NCI-H1092 treated with DMSO at 0.1 percent for 48 hours (cell line): ENCODE data around the gene KIAA0930.
"Not testable (repeated sequence)": the region's sequence is repeated elsewhere in the genome, so short reads cannot be mapped to it uniquely, and the experiment has no call there.

Experiments used
- DNase-seq: peaks from one replicate; lab custom pipeline; 2025; lab: John Stamatoyannopoulos, UW

The KIAA0930 gene

DNA sequence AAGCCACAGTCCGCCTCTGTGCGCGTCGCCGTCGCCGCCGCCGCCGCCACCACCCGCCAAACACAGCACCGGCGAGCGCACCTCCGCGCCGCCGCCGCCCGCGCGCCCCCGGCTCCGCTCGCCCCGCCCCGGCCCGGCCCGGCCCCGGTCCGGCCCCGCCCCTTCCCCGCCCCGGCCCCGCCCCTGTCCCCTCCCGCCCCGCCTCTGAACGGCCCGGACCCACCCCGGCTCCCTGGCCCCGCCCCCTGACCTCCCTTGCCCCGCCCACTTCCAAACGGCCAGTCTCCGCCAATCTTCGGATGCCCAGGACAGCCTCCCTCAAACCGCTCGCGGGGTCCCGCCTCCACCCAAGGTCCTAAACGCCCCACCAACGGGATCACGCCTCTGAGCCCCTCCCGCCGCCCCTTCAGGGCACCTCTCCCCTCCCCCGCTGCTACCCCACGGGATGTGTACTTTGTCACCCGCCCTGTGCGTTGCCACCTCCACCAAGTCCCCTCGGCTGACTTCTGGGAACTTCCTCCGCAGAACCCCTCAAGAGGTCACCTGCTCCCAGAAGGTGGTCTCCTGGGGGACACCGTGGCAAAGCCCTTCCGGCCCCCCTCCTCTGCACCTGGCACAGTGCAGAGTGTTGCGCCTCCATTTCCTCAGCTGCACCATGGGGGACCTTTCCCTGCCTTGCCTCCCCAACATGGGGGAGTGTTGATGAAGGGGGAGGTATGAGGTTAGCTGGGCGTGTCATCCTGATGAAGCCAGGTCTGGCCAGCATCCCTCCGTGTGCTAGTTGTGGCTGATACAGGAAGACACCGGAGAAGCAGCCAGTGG lies at the start of gene KIAA0930:
Gene KIAA0930 (minus strand): TSS at position 85 of the 822 bp plus-strand sequence. CDS start 191 bp downstream, outside the sequence.
- DNase-seq, result no peak

DNA sequence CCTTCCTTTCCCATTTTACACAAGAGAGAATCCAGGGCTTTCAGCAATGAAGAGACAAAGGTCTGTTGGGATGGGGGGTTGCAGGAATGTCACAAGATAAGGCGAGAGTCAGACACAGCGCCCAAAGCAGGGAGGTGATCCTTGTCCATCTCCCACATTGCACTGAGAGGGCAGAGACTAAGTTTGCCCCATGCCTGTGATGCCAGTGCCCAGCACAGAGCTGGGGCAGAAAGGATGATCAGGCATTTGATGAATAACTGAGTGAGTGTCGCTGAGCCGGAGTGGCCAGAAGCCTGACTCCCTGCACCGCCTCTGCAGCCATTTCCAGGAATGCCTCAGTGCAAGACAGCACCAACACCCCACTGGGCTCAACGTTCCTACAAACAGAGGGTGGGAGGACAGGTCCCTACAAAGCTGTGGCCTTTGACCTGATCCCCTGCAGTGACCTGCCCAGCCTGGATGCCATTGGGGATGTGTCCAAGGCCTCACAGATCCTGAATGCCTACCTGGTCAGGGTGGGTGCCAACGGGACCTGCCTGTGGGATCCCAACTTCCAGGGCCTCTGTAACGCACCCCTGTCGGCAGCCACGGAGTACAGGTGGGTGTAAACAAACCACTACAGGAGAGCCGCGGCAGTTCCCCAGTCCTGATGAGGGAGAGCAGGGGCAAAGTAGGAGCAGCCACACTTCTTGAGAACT lies 46.3 kb upstream of the KIAA0930 start:
- no peak for DNase-seq

DNA sequence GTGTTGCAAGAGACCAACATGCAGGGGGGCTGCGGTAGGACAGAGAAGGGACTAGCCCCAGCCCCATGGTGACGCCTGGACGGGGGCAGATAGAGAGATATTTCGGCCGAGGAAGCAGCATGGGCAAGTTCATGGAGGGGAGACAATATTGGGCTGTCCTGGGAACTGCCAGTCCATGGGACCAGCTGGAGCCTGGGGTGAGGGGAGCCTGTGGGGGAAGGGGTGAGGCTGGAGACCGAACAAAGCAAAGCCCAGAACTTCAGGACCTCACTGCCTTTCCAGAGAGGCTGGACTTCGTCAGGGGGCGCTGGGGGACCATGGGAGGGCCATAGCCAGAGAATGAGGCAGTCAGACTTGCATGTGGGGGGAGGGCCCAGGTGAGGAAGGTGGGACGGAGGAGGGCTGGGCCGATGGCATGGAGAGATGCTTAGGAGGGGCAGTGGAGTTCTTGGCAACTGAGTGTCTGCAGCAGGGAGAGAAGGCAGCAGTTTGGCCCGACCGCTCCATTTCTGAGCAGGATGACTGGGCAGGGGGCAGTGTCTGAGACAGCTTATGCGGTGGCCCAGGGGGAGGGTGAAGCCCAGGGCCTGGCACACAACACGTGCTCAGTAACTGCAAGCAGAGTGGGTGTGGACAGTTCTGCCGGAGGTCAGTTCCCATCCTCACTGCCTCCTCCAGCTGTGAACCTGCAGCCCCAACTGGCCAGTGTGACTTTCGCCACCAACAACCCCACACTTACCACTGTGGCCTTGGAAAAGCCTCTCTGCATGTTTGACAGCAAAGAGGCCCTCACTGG lies 44.8 kb upstream of the KIAA0930 start:
- DNase-seq, result peak; percentile 4

DNA sequence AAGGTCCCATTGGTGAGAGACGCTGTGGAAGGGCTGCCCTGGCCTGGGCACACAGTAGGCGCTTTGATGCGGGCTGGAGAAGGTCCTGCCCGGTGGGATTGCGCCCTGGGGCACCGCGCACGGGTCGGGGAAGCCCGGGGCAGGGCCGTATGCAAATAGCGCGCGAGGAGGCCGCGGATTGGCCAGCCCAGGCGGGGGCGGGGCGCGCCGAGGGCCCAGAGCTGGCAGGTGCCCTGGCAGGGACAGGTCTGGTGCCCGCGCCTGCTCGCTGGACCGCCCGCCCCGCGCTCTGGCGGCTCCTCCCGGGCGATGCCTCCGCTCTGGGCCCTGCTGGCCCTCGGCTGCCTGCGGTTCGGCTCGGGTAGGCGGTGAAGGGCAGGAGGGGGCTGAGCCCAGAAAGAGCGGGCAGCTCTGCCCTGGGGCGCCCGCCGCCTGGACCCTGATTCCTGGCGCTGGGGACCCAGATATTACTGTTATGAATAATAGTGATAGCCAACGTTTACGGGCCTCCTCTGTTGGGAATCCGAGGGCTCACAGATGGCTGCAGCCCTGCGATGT lies 44.1 kb upstream of the KIAA0930 start, which contains the start of gene UPK3A:
Gene UPK3A (plus strand): TSS at position 245 of the 558 bp plus-strand sequence. CDS start 65 bp downstream, at position 310.
- peak; percentile 8 for DNase-seq

DNA sequence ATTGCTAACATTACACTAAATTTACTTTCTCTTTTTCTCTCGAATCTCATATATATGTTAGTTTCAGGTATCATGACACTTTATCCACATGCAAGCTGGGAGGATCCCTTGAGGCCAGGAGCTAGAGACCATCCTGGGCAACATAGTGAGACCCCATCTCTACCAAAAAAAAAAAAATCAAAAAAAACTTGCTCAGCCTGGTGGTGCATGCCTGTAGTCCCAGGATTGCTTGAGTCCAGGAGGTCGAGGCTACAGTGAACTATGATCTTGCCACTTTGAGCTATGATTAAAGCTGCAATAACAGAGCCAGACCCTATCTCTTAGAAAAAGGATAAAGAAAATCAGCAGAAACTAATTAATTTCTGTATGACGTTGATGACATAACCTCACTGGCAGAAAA lies 40.3 kb upstream of the KIAA0930 start:
- DNase-seq, result no peak

DNA sequence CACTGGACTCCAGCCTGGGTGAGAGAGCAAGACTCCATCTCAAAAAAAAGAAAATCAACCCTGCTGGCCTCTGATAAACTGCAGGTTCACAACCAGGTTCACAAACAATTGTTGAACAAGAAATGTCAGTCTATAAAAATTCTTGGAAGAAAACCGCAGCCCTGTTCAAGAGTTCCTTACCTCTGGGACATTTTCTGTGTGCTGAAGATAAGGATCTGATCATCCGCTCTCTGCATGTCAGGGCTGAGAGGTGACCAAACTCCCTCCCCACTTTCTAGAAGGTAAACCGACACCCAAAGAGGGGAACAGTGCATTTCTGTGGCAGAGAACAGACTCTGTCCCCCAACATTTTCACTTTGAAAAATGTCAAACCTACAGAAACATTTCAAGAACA lies 39.9 kb upstream of the KIAA0930 start:
- DNase-seq, result no peak

DNA sequence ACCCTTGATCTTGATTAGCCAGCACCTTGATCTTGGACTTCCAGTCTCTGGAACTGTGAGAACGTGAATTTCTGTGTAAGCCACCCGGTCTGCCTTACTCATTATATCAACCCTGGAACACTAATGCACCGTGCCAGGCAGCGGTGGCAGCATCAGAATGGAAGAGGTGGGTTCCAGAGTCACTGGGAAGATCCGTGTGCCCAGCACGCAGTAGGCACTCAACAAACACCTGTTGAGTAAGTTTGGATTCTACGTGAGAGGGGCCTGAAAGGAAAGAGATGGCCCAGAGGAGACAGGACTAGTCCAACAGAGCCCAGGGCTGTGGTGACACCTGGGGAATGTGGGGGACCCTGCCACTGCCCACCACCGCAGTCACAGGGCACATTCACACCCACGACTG lies 37.4 kb upstream of the KIAA0930 start:
- no peak for DNase-seq

DNA sequence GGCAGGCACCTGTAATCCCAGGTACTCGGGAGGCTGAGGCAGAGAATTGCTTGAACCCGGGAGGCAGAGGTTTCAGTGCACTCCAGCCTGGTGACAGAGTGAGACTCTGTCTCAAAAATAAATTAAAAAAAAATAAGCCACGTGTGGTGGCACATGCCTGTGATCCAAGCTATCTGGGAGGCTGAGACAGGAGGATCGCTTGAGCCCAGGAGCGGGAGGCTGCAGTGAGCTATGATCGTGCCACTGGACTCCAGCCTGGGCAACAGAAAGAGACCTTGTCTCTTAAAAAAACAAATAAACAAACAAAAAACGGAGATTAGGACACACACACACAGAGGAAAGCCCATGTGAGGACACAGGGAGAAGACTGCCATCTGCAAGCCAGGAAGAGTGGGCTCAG lies 37.0 kb upstream of the KIAA0930 start:
- not testable (repeated sequence) for DNase-seq

DNA sequence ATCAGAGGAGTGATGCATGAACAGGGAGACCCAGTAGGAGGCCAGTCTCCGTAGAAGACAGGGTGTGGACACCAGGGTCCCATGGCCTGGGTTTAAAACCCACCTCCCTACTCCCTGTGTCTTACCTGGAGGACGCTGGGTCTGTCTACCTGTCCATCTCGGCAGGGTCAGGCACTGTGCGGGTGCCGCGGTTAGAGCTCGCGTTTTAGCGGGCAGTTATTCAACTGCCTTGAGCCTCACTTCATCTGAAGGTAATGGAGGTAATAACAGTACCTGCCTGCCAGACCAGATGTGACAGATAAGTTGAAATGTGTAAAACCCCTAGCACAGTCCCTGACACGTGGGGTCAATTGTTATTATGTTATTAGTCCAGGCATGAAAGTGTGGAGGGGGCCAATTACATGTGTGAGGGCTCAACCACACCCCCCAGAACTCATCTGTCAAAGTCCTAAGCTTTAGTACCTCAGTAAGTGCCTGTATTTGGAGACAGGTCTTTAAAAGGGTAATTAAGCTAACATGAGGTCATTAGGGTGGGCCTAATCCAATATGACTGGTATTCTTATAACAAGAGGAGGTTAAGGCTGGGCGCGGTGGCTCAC lies 35.9 kb upstream of the KIAA0930 start:
- no peak for DNase-seq

DNA sequence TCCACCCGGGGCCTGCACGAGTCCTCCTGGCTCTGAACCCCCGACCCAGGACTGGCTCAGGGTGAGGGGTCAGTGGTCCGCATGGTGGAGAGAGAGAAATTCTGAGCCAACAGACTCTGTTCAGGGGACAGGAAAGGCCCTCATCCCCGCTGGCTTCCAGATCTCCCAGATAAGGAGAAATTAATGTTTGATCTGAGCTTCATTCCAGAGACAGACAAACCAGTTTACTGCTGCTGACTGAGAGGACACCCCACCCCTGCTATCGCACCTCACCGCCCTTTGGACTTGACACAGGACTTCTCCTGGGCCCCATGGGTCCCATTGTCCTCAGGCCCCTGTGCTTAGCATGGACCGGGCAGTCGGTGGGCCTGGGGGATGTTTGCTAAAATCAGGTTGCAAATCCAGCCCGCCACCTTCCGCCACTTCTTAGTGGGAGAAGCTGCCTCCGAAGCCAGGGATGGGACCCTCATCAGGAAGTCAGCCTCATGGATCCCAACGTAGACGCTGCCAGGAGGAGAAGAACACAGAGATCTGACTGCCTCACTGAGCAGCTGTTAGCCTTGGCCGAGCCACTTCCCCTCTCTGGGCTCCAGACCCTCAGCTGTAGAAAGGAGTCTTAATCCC lies 32.9 kb upstream of the KIAA0930 start:
- no peak for DNase-seq

DNA sequence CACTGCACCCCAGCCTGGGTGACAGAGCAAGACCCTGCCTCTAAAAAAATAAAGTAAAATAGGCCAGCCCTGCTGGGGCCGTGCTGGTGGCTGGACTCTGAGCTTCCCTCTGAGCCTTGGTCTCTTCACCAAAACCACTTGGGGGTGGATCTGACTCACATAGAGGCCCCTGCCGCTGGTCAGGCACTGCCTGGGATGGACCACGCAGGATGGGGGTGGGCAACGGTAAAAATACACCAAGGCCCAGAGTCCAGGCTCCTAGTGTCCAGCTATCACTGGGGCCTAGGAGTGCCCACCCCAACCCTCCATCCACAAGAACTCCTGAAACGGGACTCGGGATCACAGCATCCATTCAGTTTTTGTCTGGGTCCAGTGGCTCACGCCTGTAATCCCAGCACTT lies 31.8 kb upstream of the KIAA0930 start:
- DNase-seq, result no peak

DNA sequence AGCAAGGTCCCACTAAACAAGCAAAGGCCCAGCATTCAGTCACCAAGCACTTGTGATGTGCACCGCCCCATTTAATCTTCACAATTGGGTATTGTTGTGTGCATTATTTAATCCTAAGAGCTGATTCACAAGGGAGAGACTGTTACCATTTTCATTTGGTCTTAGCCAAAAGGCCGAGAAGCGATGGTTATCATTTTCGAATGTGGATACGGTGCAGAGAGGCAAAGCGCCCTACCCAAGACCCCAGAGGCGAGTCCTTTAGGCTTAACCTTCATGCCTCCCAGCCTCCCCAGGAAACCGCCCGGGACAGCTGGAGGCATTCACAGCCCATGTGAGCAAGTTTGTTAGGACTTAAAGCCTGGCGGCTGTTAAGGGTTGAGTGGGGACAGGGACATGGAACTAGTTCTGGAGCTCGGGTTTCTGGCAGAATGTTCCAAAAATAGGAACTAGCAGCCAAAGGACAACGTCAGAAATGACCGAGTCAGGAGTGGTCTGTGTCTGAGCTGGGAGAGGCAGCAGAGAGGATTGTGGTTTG lies 31.0 kb upstream of the KIAA0930 start:
- DNase-seq, result no peak

DNA sequence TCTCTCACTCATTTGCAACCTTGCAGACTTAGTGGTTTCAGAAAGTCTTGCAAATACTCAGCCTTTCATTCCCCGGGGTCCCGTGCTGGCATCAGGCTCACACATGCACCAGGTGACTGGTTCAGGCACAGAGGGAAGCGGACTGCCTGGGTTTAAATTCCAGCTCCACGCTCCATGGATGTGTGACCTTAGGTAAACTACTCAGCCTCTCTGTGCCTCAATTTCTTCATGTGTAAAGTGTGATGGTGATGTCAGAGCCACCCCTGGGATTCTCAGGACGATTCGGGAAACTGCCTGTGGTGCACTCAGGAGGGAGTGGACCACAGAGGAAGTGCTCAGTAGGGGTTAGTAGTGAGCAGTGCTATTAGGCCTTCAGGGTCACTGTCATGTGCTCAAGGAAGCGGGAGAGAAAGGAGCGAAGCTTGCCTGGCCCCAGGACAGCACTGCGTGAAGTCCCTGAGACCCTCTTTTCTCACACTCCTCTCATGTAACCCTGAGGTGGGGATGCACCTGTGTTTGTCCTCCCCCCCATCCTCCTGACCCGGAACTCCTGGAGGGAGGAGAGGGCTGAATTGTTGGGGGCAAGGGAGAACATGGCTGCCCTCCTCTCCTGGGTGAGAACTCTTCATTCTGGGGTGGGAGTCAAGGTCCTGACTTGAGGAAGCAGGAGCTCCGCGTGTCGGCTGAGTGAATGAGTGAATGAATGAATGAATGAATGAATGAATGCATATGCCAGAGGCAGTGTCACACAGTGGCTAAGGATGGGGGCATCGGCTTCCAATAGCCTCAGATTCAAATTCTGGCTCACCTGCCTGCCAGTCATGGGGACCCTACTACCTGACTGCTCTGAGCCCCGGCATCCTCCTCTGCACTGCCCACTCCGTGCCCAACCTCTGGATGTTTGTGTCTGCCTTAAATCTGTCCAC lies 29.7 kb upstream of the KIAA0930 start:
- DNase-seq, result no peak

DNA sequence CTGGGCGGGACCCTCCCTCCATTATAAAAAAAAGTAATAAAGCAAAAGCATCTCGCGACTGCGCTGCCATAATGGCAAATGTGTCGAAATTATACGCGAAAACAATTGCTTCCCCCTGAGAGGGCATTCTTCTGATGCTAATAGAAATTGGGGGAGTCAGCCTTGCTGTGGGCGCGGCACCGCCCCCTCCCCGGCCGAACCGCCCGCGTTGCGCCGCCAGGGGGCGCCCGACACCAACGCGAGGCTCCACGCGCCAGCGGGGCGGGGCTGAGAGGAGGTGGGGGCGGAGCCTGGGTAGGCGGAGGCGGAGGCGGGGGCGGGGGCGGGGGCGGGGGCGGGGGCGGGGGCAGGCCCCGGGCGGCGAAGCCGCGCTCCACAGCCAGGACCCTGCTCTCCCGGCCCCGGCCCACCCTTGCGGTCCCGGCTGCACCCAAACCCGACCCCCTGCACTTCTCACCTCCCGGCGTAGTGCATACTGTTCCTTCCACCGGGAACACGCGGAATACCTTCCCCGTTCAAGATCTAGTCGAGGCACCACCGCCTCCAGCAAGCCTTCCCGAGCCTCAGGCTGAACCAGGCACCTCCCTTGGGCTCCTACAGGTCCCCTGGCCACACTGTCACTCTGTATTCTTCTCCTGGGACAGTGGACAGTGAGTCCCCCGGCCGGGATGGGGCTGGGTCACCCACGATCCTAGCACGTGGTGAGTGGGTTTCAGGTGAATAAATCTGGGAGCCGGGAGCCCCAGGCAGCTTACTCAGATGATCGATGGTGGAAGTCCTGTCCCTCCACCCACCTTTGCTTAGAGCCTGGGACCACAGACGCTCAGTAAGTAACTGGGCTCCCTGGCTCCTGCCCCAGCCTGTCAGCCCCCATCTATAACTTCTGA lies 28.5 kb upstream of the KIAA0930 start:
- peak; percentile 3 for DNase-seq

DNA sequence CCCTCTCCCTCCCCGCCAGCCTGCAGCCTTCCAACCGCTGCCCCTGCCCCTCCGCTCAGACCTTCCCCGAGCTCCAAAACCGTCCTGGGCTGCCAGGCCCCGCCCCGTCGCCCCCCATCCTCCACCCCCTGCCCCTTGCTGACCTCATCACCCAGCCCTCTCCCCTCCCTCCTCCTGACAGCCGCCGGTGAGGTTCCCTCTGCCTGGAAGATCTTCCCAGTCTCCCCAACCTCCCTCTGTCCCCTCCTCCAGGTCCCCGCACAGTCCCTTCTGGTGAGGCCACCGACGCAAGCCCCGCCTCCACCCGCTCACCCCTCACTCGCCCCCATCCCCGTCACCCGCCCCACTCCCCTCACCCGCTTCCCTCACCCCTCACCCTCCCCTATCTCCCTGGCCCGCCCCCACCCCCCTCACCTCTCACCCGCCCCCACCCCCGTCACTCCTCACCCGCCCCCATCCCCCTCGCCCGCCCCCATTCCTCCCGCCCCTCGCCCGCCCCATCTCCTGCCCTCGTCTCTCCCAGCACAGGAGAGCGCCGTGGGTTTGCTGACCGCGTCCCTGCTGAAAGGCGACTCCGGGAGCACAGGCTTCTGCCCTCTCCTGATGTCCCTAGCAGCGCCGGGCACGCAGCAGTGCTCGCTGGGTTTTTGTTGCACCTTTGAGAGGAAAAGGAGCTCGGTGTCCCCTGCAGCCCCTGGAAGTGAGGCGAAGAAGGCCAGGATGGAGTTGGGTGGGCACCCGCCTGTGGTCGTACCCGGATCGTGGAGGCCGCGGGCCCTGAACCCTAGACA lies 27.7 kb upstream of the KIAA0930 start:
- DNase-seq, result peak; percentile 0

DNA sequence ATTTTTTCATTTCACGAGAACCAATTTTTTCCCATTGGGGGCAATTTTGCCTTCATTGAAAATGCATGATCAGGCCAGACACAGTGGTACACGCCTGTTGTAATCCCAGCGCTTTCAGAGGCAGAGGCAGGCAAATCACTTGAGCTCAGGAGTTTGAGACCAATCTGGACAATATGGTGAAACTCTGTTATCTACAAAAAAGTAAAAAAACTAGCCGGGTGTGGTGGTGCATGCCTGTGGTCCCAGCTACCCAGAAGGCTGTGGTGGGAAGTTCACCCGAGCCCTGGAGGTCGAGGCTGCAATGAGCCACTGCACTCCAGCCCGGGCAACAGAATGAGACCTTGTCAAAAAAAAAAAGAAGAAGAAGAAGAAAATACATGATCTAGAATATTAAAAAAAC lies 24.8 kb upstream of the KIAA0930 start:
- no peak for DNase-seq

DNA sequence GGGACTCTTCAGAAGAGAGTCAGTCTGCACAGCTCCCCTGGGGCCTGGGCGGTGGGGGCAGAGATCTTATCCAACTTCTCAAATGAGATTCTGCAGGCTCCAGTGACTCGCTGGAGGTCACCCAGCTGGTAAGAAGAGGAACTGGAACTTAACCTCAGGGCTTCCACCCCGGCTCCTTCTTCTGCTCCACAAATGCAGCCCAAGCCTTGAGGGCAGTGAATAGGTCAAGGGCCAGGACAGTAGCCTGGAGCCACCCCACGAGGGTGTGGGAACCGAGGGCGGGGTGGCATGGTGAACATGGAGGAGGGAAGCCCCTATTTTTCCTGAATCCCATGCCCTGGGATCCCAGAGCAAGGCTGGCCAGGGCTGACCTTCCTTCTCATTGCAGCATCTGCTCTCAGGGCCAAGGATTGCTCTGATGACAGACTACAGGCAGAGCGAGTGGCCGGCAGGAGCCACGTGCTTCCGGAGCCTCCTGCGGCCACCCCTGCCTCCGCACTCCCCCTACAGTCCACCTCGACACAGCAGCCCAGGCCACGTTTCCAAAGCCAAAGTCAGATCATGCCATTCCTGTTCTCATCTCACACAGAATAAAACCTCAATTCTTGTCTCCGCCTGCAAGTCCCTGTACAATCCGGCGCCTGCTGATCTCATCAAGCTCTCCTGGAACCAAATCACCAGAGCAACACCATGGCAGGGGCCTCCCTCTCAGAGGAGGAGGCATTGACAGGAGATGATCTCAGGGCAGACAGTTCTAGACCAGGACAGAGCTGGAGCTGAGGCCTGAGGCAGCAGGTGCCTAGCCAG lies 23.0 kb upstream of the KIAA0930 start:
- DNase-seq, result no peak
